PC-9 (cell line): ENCODE measurements around the gene DAAM2. TPM values are rescaled to one million over a fixed set of nuclear protein-coding genes. Genes with fewer than 3 reads are reported as not detected.

Source experiments
- BruUV-seq: library from RNA; stranded (reverse); fragments of 400-500 nt; replicated peaks from 2 replicates; lab custom pipeline; 2021; lab: Mats Ljungman, UMichigan
- CTCF ChIA-PET: fragments of 300-600 bp; sonication (Branson Sonifier 250); formaldehyde crosslinking; loops from one replicate; lab custom pipeline; 2022; ENCODE audit warnings: antibody characterized with exemption; lab: Charles Lee
- POLR2A ChIA-PET: fragments of 300-600 bp; sonication (Branson Sonifier 250); formaldehyde crosslinking; loops from one replicate; lab custom pipeline; 2022; ENCODE audit warnings: antibody characterized with exemption; ENCODE audit not compliant: unreplicated experiment; lab: Charles Lee
- DNase-seq, 2 experiments: peaks; one replicate each; pipeline versions ENCODE4 v3.0.0 to v3.0.0-alpha.2; 2015 to 2022; ENCODE audit warnings: mixed read lengths in 1 of 2
- H2AFZ ChIP-seq: fragments of 200-600 bp; sonication (generic); 2 replicates; pipeline ENCODE4 v1.8.1; 2017; ENCODE audit warnings: antibody characterized with exemption
- H3F3A ChIP-seq: fragments of 200-600 bp; sonication (generic); 2 replicates; pipeline ENCODE4 v1.8.1; 2017; ENCODE audit warnings: antibody characterized with exemption, mild to moderate bottlenecking, low read depth; ENCODE audit not compliant: insufficient read depth
- H3K27ac ChIP-seq: fragments of 200-600 bp; sonication (generic); 2 replicates; pipeline ENCODE4 v1.6.1; 2016; ENCODE audit warnings: mixed run types
- H3K27me3 ChIP-seq: fragments of 200-600 bp; sonication (generic); 2 replicates; pipeline ENCODE4 v1.6.1; 2016; ENCODE audit warnings: low read depth, mixed run types; ENCODE audit not compliant: insufficient read depth
- H3K36me3 ChIP-seq: fragments of 200-600 bp; sonication (generic); 2 replicates; pipeline ENCODE4 v1.6.1; 2016; ENCODE audit warnings: low read depth, mixed run types
- H3K4me1 ChIP-seq: fragments of 200-600 bp; sonication (generic); replicated peaks from 2 replicates; pipeline ENCODE4 v1.6.1; 2016; ENCODE audit warnings: mixed run types; ENCODE audit not compliant: insufficient read depth
- H3K4me2 ChIP-seq: fragments of 200-600 bp; sonication (generic); 2 replicates; pipeline ENCODE4 v1.6.1; 2017; ENCODE audit warnings: mixed run types
- H3K4me3 ChIP-seq: fragments of 200-600 bp; sonication (generic); 2 replicates; pipeline ENCODE4 v1.6.1; 2016; ENCODE audit warnings: mixed run types
- H3K79me2 ChIP-seq: fragments of 200-600 bp; sonication (generic); 2 replicates; pipeline ENCODE4 v1.6.1; 2017; ENCODE audit warnings: low read depth, mixed run types
- H3K9me2 ChIP-seq: fragments of 200-600 bp; sonication (generic); 2 replicates; pipeline ENCODE4 v1.8.1; 2017; ENCODE audit warnings: mild to moderate bottlenecking; ENCODE audit not compliant: insufficient read depth
- H3K9me3 ChIP-seq: fragments of 200-600 bp; sonication (generic); 2 replicates; pipeline ENCODE4 v1.8.1; 2016; ENCODE audit warnings: low read depth; ENCODE audit not compliant: insufficient read depth
- H4K20me1 ChIP-seq: fragments of 200-600 bp; sonication (generic); 2 replicates; pipeline ENCODE4 v1.8.1; 2017; ENCODE audit not compliant: insufficient read depth
- EZH2 ChIP-seq: fragments of 200-600 bp; sonication (generic); IDR thresholded peaks from 2 replicates; pipeline ENCODE4 v1.8.0; 2017; ENCODE audit warnings: antibody characterized with exemption, low read depth
- intact Hi-C: fragments of 100-400 bp; cut with micrococcal nuclease; formaldehyde crosslinking; loops from one replicate; pipeline ENCODE4 v1.10.0; 2022; ENCODE audit not compliant: unreplicated experiment
- total RNA-seq: library from RNA; stranded (reverse); gene quantifications from 2 replicates; pipeline ENCODE4 v1.2.3, GENCODE V29; 2021
- TF ChIP-seq, protein P1 (sequence below): fragments of 200-600 bp; sonication (generic); conservative IDR thresholded peaks from 2 replicates; pipeline ENCODE4 v1.6.1; 2017; ENCODE audit warnings: mixed run types, antibody characterized with exemption, mild to moderate bottlenecking, moderate library complexity

DAAM2 gene
- total RNA-seq, 1 experiment from 2014 or later = not detected

DNA sequence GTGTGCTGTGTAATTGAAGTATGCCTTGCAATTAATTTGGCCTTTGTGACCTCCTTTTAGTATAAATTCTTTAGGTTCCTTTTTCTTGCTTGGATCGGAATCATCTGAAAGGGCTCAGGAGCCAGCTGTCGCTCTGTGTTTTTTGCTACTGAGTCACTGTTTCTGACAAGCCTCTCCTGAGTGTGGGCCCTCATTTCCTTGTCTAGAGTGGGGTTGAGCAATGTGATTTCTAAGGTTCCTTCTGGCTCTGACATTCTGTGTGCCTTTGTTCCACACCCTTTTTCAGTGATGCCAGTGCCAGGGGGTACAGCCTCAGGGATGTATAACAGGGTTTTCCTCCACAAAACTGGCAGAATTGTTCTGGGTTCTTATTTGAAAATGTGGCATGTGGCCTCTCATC is 26.5 kb downstream of the DAAM2 start:
- DNase-seq = no peak
- no peaks in the 10 kb centered on the region for H3K9me2 ChIP-seq
- CTCF ChIA-PET = no interaction called here
- H3K4me2 ChIP-seq = no peak overlapping the region
- no peaks in the 10 kb centered on the region for H3K36me3 ChIP-seq
- no peak overlapping the region for H3K27ac ChIP-seq
- H3F3A ChIP-seq = no peaks in the 10 kb centered on the region
- H3K9me3 ChIP-seq = no peaks in the 10 kb centered on the region
- H3K79me2 ChIP-seq = no peaks in the 10 kb centered on the region
- no peak overlapping the region for H2AFZ ChIP-seq
- no peak for TF ChIP-seq EZH2
- intact Hi-C loops = no loop called here
- H4K20me1 ChIP-seq = no peaks in the 10 kb centered on the region
- no peaks in the 10 kb centered on the region for H3K4me1 ChIP-seq
- peaks cover 9% of the 10 kb centered on the region; the same call in 1 of the 2 replicates for H3K27me3 ChIP-seq
- H3K4me3 ChIP-seq = no peak overlapping the region
- POLR2A ChIA-PET = no interaction called here
- no TSS peak for BruUV-seq

DNA sequence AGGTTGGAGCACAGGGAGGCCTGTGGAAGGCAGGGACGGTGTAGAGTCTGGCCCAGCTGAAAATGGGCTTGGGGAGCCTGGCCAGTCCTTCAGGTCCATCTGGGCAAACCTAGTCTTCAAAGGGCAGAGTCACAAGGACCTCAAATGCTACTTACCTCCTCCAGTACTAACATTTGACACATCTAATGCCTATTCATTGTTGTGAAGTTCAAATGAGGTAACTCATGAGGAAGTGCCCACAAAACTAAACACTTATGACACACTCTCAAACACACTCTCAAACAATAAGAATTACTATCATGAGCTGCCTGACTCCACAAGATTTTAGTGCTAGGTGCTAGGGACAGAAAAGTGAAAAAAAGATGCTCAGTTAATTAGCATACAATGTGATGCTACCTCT is 27.1 kb downstream of the DAAM2 start:
- no peaks in the 10 kb centered on the region for H3K79me2 ChIP-seq
- H3K4me1 ChIP-seq = no peaks in the 10 kb centered on the region
- no TSS peak for BruUV-seq
- no peak for DNase-seq
- no peaks in the 10 kb centered on the region for H4K20me1 ChIP-seq
- TF ChIP-seq EZH2 = no peak
- TF ChIP-seq, protein P1, sequence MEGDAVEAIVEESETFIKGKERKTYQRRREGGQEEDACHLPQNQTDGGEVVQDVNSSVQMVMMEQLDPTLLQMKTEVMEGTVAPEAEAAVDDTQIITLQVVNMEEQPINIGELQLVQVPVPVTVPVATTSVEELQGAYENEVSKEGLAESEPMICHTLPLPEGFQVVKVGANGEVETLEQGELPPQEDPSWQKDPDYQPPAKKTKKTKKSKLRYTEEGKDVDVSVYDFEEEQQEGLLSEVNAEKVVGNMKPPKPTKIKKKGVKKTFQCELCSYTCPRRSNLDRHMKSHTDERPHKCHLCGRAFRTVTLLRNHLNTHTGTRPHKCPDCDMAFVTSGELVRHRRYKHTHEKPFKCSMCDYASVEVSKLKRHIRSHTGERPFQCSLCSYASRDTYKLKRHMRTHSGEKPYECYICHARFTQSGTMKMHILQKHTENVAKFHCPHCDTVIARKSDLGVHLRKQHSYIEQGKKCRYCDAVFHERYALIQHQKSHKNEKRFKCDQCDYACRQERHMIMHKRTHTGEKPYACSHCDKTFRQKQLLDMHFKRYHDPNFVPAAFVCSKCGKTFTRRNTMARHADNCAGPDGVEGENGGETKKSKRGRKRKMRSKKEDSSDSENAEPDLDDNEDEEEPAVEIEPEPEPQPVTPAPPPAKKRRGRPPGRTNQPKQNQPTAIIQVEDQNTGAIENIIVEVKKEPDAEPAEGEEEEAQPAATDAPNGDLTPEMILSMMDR = no peak
- H3K4me3 ChIP-seq = no peak overlapping the region
- H3K27me3 ChIP-seq = peaks cover 9% of the 10 kb centered on the region; the same call in 1 of the 2 replicates
- ChIA-PET CTCF (no interaction called here), POLR2A (no interaction called here)
- H3K9me3 ChIP-seq = no peaks in the 10 kb centered on the region
- no peaks in the 10 kb centered on the region for H3K36me3 ChIP-seq
- no peak overlapping the region for H3K27ac ChIP-seq
- H3F3A ChIP-seq = no peaks in the 10 kb centered on the region
- no peak overlapping the region for H3K4me2 ChIP-seq
- intact Hi-C loops = no loop called here
- no peak overlapping the region for H2AFZ ChIP-seq
- no peaks in the 10 kb centered on the region for H3K9me2 ChIP-seq

DNA sequence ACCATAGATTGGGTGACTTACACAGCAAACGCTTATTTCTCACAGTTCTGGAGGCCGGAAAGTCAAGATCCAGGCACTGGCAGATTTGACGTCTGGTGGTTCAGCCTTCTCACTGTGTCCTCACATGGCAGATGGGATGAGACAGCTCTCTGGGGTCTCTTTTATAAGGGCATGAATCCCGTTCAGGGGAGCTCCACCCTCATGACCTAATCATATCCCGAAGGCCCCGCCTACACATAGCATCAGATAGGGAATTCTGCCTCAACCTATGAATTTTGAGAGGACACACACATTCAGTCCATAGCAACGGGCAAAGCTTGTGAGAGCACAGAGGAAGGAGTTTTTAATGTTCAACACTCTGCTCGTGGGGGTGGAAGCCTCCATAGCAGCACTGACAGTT is 27.5 kb downstream of the DAAM2 start:
- BruUV-seq = no TSS peak
- H3K27ac ChIP-seq = no peak overlapping the region
- H3F3A ChIP-seq = no peaks in the 10 kb centered on the region
- no peak overlapping the region for H3K4me2 ChIP-seq
- no peak for TF ChIP-seq EZH2
- TF ChIP-seq, protein P1 = no peak
- peaks cover 9% of the 10 kb centered on the region; the same call in 1 of the 2 replicates for H3K27me3 ChIP-seq
- intact Hi-C loops = no loop called here
- H4K20me1 ChIP-seq = no peaks in the 10 kb centered on the region
- no peak for DNase-seq
- no peaks in the 10 kb centered on the region for H3K79me2 ChIP-seq
- CTCF ChIA-PET = no interaction called here
- POLR2A ChIA-PET = no interaction called here
- no peaks in the 10 kb centered on the region for H3K4me1 ChIP-seq
- H3K9me2 ChIP-seq = no peaks in the 10 kb centered on the region
- no peak overlapping the region for H3K4me3 ChIP-seq
- no peaks in the 10 kb centered on the region for H3K36me3 ChIP-seq
- H2AFZ ChIP-seq = no peak overlapping the region
- no peaks in the 10 kb centered on the region for H3K9me3 ChIP-seq

DNA sequence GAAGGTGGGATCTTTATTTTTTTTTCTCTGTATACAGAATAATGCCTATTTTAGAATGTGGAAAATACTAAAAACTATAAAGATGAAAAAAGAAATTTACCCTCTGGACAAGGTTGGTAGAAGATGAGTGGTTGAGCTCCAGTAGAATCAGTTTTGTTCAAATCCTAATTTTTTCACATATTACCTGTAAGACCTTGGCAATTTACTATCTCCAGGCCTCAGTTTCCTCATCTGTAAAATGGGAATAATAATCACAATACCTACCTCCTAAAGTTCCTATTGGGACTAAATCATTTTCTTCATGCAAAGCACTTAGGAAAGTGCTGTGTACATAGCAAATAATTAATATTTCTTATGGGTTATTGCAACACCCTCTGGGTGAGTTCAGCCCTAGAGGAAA is 28.4 kb downstream of the DAAM2 start:
- Histone ChIP-seq H3K4me3 (no peak overlapping the region), H4K20me1 (no peaks in the 10 kb centered on the region), H3K27ac (no peak overlapping the region), H3K27me3 (peaks cover 9% of the 10 kb centered on the region; the same call in 1 of the 2 replicates), H3K4me1 (no peaks in the 10 kb centered on the region), H3K9me3 (no peaks in the 10 kb centered on the region), H3K36me3 (no peaks in the 10 kb centered on the region), H2AFZ (no peak overlapping the region), H3K4me2 (no peak overlapping the region), H3K79me2 (no peaks in the 10 kb centered on the region), H3K9me2 (no peaks in the 10 kb centered on the region), H3F3A (no peaks in the 10 kb centered on the region)
- TF ChIP-seq, protein P1 = no peak
- TF ChIP-seq EZH2 = no peak
- BruUV-seq = no TSS peak
- ChIA-PET CTCF (no interaction called here), POLR2A (no interaction called here)
- intact Hi-C loops = no loop called here
- no peak for DNase-seq
